ENCODE data around the gene HYOU1.
"Not testable (repeated sequence)": the region's sequence is repeated elsewhere in the genome, so short reads cannot be mapped to it uniquely, and the experiment has no call there.

HYOU1 gene

GRCh38 chr11:119018074-119018938 lies 38.7 kb downstream of the HYOU1 start, which contains the start of the genes RPS25 and TRAPPC4:
TSS of gene RPS25 (minus strand) at chr11:119018343. CDS start at chr11:119018284, 59 bp downstream.
TSS of gene TRAPPC4 (plus strand) at chr11:119018766. CDS start at chr11:119018796, 30 bp downstream.
- DNase-seq: peak; percentile 91 to 95

GRCh38 chr11:119017377-119017776 lies 39.6 kb downstream of the HYOU1 start:
- not testable (repeated sequence) for DNase-seq

- DNase-seq: no peak
Observed at GRCh38 chr11:119016216-119017009, 40.6 kb downstream of the HYOU1 start.

- DNase-seq: no peak
Observed at GRCh38 chr11:119015054-119015611, 41.9 kb downstream of the HYOU1 start.

- DNase-seq: no peak
Observed at GRCh38 chr11:119014209-119014924, 42.6 kb downstream of the HYOU1 start.

- DNase-seq: no peak
Observed at GRCh38 chr11:119012629-119013170, 44.3 kb downstream of the HYOU1 start.

GRCh38 chr11:119011476-119012053 lies 45.4 kb downstream of the HYOU1 start:
- no peak for DNase-seq

GRCh38 chr11:119006656-119007055 lies 50.3 kb downstream of the HYOU1 start:
- no peak for DNase-seq

GRCh38 chr11:119000906-119001305 lies 56.1 kb downstream of the HYOU1 start:
- no peak for DNase-seq

GRCh38 chr11:118998822-118999221 lies 58.2 kb downstream of the HYOU1 start:
- DNase-seq: no peak

- no peak for DNase-seq
Observed at GRCh38 chr11:118998388-118998717, 58.7 kb downstream of the HYOU1 start.

- peak; percentile 95 for DNase-seq
Observed at GRCh38 chr11:118997627-118998387, 59.2 kb downstream of the HYOU1 start, which contains the start of gene CENATAC. TSS of gene CENATAC (plus strand) at chr11:118998138. CDS start at chr11:118998198, 60 bp downstream.

GRCh38 chr11:118996926-118997626 lies 59.9 kb downstream of the HYOU1 start:
- peak; percentile 8 to 37 for DNase-seq

Data from activated CD4-positive, alpha-beta T cell treated with anti-CD3 and anti-CD28 coated beads for 4 hours (primary cell).